Measurements from ENCODE around the gene NPC1.
A peak's percentile ranks its signal among the peaks of the same experiment; 100 is the strongest.

GRCh38 chr18:23587220-23587642 lies 925 bp upstream of the NPC1 start:
- no peak for TF ChIP-seq POLR2A (IDR thresholded peaks at IDR 0.05)
- TF ChIP-seq CTCF (IDR thresholded peaks at IDR 0.05): peak in 2 of 5 experiments; percentile 4 to 5
- TF ChIP-seq EP300 (IDR thresholded peaks at IDR 0.05): no peak
